Measurements from ENCODE around the gene CDC25A. TPM values are rescaled to one million over a fixed set of nuclear protein-coding genes. Genes with fewer than 3 reads are reported as not detected.

The CDC25A gene
- total RNA-seq, 2 donors from 2014 or later: 35.8 to 76.7 TPM

DNA sequence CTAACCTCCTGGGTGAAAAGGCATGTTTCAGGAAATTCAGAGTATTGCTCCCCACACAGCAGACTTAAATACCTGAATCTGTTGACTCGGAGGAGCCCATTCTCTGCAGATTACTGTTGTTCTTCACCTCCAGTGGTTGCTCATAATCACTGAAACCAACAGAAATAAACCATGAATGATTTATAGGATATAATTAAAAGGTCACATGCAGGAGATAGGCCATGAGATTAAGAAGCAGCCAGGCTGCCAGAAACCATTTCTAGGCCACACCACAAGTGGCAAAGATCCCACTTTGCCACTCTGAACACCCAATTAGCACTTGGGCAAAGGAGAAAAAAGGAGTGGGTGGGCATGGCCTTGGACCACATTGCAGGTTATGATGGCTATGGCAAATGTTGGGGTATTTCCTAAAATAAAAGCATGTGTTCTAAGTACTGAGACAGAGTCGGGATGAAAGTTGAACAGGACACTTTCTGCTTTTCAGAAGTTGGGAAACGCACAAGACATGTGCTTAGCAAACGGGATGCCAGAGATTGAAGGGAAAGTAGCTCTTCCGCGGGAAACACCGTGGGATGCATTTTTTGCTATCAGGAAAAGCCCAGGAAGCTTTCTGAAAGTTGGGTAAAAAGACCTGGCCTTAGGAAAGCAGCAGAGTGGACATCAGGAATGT, 1.5 kb downstream of the CDC25A start:
- Mint-ChIP-seq H3K4me1 (ENCODE audit: low read depth in 2 of 2) (peaks cover 9 to 24% of the 10 kb centered on the region in 2 donors), H3K36me3 (peaks cover 15% of the 10 kb centered on the region), H3K4me3 (peak overlapping the region; percentile 94), H3K9me3 (no peaks in the 10 kb centered on the region), H3K27me3 (no peaks in the 10 kb centered on the region), H3K27ac (peak overlapping the region; percentile 75 to 80)
- ATAC-seq (no peak), DNase-seq (ENCODE audit: low spot score) (no peak)

DNA sequence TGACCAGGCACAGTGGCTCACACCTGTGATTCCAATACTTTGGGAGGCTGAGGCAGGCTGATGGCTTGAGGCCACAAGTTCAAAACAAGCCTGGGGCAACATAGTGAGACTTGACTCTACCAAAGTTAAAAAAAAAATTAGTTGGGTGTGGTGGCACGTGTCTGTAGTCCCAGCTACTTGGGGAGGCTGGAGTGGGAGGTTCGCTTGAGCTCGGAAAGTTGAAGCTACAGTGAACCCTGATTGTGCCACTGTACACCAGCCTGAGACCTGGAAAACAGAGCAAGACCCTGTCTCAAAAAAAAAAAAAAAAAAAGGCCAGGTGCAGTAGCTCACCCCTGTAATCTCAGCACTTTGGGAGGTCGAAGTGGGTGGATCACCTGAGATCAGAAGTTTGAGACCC, 3.1 kb downstream of the CDC25A start:
- Mint-ChIP-seq H3K27me3 (no peaks in the 10 kb centered on the region), H3K4me3 (no peak overlapping the region), H3K27ac (no peak overlapping the region), H3K9me3 (no peaks in the 10 kb centered on the region), H3K4me1 (ENCODE audit: low read depth in 2 of 2) (peaks cover 9 to 24% of the 10 kb centered on the region in 2 donors), H3K36me3 (peaks cover 15% of the 10 kb centered on the region)
- no peak for ATAC-seq
- DNase-seq (ENCODE audit: low spot score): no peak

DNA sequence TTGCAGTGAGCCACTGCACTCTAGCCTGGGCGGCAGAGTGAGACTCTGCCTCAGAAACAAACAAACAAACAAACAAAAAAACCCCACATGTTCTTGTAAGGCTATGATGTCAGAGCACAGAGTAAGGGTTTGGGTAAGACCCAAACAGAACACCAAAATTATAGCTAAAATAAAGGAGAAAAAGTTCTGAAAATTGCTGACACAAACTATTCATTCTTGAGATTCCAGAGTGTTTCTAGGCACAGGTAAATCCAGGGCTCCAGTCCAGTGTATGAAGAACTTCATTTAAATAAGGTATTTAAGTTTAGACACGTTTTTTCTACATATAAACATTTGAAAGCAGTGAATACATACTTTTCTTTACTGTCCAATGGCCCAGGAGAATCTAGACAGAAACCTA, 3.9 kb downstream of the CDC25A start:
- no peak for ATAC-seq
- Mint-ChIP-seq H3K9me3 (no peaks in the 10 kb centered on the region), H3K36me3 (peaks cover 15% of the 10 kb centered on the region), H3K27ac (no peak overlapping the region), H3K4me1 (ENCODE audit: low read depth in 2 of 2) (peaks cover 9 to 24% of the 10 kb centered on the region in 2 donors), H3K27me3 (no peaks in the 10 kb centered on the region), H3K4me3 (no peak overlapping the region)
- no peak for DNase-seq (ENCODE audit: low spot score)

DNA sequence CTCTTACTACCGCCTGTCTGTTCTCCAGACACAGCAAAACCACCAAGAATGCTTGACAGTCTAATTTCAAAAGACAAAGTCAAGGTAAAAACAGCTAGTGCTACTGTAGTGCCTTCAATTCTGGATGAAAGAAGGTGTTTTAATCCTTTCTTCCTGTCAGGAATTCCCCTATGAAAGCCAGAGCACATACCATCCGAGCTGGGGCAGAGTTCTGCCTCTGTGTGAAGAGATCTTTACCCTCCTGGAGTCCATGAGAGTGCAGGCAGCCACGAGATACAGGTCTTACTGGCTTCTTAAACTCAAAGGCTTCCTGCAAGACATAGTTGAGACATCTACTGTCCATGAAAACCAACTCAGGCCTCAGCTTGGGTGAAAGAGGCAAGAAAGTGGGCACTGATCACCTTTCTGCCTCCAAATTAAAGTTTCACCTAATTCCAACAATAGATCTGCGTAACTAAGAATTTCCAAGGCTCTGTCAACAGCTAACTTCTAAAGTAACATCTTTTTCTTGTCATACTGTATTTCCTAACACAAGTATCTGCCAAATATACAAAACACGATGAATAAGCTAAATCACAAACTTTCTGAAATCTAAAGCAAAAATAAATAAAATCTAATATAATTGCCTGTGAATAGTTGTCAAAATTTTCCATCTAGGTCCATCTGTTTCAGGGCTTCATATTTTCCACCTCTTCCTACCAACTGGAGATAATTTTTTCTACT, 7.5 kb downstream of the CDC25A start:
- ATAC-seq: no peak
- no peak overlapping the region for H3K27ac Mint-ChIP-seq
- no peak overlapping the region for H3K4me3 Mint-ChIP-seq
- DNase-seq (ENCODE audit: low spot score): no peak
- H3K27me3 Mint-ChIP-seq: no peaks in the 10 kb centered on the region
- H3K9me3 Mint-ChIP-seq: no peaks in the 10 kb centered on the region
- H3K36me3 Mint-ChIP-seq: peaks cover 6% of the 10 kb centered on the region
- no peaks in the 10 kb centered on the region for H3K4me1 Mint-ChIP-seq (ENCODE audit: low read depth in 2 of 2)

DNA sequence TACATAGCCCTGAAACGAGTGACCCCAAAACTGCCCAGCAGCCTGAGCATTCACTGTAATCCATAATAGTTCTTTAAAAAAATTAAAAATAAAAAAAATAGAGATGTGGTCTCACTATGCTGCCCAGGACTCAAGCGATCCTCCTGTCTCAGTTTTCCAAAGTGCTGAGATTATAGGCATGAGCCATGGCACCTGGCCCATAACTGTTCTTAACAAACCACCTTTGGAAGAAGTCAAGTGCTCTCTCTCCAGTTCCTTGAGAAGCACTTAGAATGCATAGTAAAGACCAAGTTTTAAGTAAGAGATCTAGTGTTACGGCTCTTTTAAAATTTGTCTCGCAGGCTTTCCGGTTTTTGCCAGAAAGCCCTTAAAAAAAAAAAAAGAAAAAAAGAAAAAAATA, 8.2 kb downstream of the CDC25A start:
- peaks cover 11% of the 10 kb centered on the region for H3K36me3 Mint-ChIP-seq
- DNase-seq (ENCODE audit: low spot score) (no peak), ATAC-seq (no peak)
- no peaks in the 10 kb centered on the region for H3K27me3 Mint-ChIP-seq
- no peaks in the 10 kb centered on the region for H3K4me1 Mint-ChIP-seq (ENCODE audit: low read depth in 2 of 2)
- no peak overlapping the region for H3K4me3 Mint-ChIP-seq
- H3K9me3 Mint-ChIP-seq: no peaks in the 10 kb centered on the region
- no peak overlapping the region for H3K27ac Mint-ChIP-seq

DNA sequence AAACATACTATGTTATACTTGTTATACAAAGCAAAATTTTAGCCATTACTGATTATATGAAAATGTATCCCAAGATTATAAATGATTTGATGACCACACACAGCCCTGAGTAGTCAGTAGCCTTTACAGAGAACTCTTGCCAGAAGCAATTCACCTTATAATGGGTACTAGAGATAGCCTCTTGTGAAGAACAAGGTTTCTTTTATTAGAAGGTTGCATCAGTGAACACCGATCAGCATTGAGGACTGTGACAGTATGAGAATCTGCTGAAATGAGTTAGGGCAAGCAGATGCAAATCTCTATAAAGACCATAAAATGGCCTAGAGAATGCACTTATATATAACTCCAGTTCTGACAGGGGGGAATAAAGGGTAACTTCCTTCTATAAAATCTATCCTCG, 10.1 kb downstream of the CDC25A start:
- Mint-ChIP-seq H3K27me3 (no peaks in the 10 kb centered on the region), H3K27ac (no peak overlapping the region), H3K9me3 (no peaks in the 10 kb centered on the region), H3K4me3 (no peak overlapping the region), H3K4me1 (ENCODE audit: low read depth in 2 of 2) (peaks cover 0 to 4% of the 10 kb centered on the region in 2 donors), H3K36me3 (peaks cover 24% of the 10 kb centered on the region)
- ATAC-seq (no peak), DNase-seq (ENCODE audit: low spot score) (no peak)

DNA sequence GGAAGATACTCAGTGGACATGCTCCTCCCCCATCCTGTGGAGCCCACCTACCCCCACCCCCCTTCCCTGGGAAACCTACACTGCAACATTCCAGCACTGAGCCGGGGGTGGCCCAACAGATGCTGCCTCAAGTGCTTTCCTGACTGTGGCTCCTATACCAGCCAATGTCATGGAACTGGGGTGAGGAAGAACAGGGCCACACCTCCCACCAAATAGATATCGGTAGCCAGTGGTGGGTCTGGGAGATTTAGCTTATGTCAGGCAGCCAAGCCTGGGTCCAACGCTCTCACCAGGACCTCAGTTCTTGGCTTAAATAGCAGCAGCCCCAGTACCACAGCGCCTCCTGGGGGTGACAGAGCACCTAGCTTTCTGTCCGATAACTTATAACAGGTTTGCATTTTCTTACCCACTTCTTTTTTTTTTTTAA, 30.3 kb downstream of the CDC25A start:
- H3K9me3 Mint-ChIP-seq: no peaks in the 10 kb centered on the region
- ATAC-seq (peak in 1 of 2 donors; percentile 39), DNase-seq (ENCODE audit: low spot score) (no peak)
- no peaks in the 10 kb centered on the region for H3K4me1 Mint-ChIP-seq (ENCODE audit: low read depth in 2 of 2)
- H3K27me3 Mint-ChIP-seq: no peaks in the 10 kb centered on the region
- H3K4me3 Mint-ChIP-seq: no peak overlapping the region
- peaks cover 11% of the 10 kb centered on the region for H3K36me3 Mint-ChIP-seq
- no peak overlapping the region for H3K27ac Mint-ChIP-seq

DNA sequence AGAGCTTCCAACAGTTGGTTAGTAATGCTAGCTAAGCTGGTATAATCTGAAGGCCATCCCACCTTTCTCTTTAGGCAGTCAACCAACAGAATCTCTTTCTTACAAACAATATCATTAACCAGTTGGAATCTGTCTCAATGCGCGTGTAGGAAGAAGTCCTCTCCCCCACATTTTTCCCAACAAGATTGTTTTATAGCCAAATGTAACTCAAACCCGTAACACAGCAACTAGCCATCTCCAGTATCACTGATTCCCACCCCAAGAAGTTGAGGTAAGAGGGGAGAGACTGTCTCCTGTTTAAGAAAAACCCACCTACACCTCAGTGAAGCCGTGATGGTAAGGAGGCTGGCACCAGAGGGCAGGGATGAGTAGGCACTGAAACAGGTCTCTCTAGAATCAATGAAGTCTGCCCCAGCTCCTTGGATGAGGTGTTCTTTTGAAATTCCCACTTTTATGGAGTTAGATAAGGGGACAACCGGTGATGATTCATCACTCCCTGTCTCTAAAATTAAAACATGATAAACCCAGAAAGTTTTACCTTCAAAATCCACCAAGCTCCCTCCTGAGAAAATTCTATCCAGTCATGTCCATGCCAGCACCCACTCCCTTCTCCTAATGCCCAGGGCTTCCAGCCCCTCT, 30.9 kb downstream of the CDC25A start:
- ATAC-seq: no peak
- no peak for DNase-seq (ENCODE audit: low spot score)
- H3K9me3 Mint-ChIP-seq: no peaks in the 10 kb centered on the region
- no peak overlapping the region for H3K4me3 Mint-ChIP-seq
- H3K4me1 Mint-ChIP-seq (ENCODE audit: low read depth in 2 of 2): no peaks in the 10 kb centered on the region
- H3K27ac Mint-ChIP-seq: no peak overlapping the region
- H3K27me3 Mint-ChIP-seq: no peaks in the 10 kb centered on the region
- peaks cover 11% of the 10 kb centered on the region for H3K36me3 Mint-ChIP-seq

DNA sequence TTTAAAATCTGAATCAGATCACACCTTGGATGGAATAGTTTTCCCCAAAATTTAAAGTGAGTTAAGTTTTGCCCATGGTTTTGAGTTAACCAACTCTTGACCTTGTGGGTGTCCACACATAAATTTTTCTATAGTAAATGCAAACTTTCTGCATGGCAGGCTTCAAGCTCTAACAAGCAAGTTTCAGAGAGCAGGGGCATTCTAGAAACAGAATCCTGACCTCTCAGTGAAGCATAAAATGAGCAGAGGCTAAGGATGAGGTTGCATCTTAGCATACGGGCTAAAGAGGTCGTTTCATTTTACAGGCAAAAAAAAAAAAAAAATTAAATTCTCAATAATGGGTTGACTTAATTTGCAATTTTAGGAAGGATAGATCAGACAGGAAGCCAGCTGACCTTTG, 32.1 kb downstream of the CDC25A start:
- Mint-ChIP-seq H3K4me3 (no peak overlapping the region), H3K36me3 (peaks cover 6% of the 10 kb centered on the region), H3K4me1 (ENCODE audit: low read depth in 2 of 2) (no peaks in the 10 kb centered on the region), H3K27ac (no peak overlapping the region), H3K27me3 (no peaks in the 10 kb centered on the region), H3K9me3 (no peaks in the 10 kb centered on the region)
- DNase-seq (ENCODE audit: low spot score) (no peak), ATAC-seq (no peak)

DNA sequence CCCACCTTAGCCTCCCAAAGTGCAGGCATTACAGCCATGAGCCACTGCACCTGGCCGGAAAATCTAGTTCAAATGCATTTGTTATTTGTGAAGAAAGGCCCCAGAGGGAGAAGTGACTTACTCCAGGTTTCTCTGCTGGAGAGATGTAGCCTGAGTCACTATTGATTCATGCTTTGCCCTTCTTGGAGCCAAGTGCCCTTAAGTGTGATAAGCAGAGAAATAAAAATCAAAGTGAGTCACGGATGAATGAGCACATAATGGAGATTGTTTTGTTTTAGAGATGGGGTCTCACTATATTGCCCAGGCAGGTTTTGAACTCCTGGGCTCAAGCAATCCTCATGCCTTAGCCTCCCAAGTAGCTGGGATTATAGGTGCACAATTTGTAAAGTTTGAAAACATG, 33.1 kb downstream of the CDC25A start:
- Mint-ChIP-seq H3K27ac (no peak overlapping the region), H3K36me3 (peaks cover 6% of the 10 kb centered on the region), H3K9me3 (no peaks in the 10 kb centered on the region), H3K27me3 (no peaks in the 10 kb centered on the region), H3K4me1 (ENCODE audit: low read depth in 2 of 2) (peaks cover 0 to 2% of the 10 kb centered on the region in 2 donors), H3K4me3 (no peak overlapping the region)
- no peak for ATAC-seq
- DNase-seq (ENCODE audit: low spot score): no peak

DNA sequence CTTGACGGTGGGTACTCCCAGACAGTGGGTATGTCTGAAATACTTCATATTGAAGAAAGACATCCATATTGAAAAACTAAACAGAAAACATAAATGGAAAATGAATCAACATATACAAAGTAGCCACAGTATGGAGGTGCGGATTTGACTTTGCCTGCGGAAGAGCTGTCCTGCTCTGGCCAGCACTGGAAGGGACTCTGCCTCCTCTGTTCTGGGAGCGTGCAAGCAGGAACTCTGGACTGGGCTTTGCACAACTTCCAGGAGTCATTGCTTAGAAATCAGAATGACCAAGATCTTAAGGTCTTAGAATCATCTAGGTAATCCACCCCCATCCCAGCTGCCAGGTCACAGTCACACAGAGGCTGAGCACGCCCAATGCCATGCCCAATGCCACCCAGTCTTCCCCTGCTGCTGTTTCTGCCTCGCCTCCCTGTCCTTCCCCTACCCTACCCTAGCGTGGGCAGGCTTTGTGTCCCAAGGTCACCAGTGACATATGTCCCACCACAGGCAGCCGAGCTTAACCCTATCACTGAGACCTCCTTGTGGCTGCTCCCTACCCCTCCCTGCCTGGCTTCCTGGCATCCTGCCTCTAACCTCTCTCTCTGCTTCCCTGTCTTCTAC, 36.3 kb downstream of the CDC25A start:
- Mint-ChIP-seq H3K4me1 (ENCODE audit: low read depth in 2 of 2) (peaks cover 0 to 2% of the 10 kb centered on the region in 2 donors), H3K27ac (no peak overlapping the region), H3K36me3 (no peaks in the 10 kb centered on the region), H3K9me3 (no peaks in the 10 kb centered on the region), H3K4me3 (no peak overlapping the region), H3K27me3 (no peaks in the 10 kb centered on the region)
- DNase-seq (ENCODE audit: low spot score) (no peak), ATAC-seq (peak; percentile 32 to 47)

DNA sequence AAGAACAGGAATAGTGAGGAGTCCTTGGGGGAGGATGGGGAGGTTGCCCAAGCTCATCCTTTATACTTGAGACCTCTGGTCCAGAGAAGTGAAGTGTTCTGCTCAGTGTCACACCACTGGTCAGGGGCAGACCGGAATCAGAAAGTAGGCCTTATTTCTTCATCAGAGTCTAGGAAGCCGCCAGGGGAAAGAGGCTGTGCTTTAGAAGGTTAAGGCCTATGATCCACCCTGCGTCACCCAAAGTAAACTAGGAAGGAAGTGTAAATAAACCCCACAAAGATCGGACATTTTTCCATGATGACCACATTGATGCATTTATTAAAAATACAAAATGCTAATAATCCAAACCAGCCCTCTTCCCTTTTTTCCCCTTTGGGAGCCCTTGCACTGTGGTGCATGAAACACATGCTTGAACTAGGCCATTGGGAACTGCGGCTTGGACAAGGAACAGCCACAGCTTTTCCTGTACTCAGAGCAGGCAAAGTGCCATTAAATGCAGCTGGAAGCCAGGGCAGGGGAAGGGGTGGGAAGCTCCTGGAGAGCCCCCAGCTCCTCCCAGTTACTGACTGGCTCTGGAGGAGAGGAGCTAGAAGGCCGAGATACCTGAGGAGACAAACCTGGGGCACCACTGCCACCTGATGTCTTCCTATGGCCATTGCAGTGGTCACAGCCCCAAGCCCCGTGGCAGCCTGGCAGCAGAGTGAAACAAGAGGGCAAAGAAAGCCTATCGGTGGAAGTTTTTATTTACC, 37.0 kb downstream of the CDC25A start:
- ATAC-seq (peak; percentile 85 to 91), DNase-seq (ENCODE audit: low spot score) (peak; percentile 72)
- H3K27me3 Mint-ChIP-seq: no peaks in the 10 kb centered on the region
- no peaks in the 10 kb centered on the region for H3K9me3 Mint-ChIP-seq
- H3K36me3 Mint-ChIP-seq: no peaks in the 10 kb centered on the region
- H3K27ac Mint-ChIP-seq: no peak overlapping the region
- H3K4me1 Mint-ChIP-seq (ENCODE audit: low read depth in 2 of 2): peaks cover 0 to 2% of the 10 kb centered on the region in 2 donors
- H3K4me3 Mint-ChIP-seq: no peak overlapping the region

DNA sequence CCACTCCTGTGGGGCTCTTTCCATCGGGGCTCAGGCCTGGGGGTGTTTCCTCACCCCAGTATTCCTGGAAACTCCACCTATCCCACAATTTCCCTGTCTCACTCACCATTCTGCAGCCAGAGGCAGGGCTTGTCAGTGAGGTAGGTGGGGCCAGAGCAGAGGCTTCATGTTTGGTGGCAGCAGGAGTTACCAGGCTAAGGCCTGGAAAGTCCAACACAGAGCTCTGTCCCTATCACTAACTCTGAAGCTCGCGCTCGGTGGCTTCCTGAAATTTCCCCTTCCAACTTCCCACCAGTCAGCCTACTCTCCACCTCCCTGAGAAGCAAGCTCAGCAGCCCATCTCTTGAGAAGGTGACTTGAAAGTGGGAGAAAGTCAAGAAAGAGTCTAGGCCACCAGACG, 44.2 kb downstream of the CDC25A start:
- H3K4me3 Mint-ChIP-seq: no peak overlapping the region
- no peaks in the 10 kb centered on the region for H3K27me3 Mint-ChIP-seq
- ATAC-seq: peak in 1 of 2 donors; percentile 53
- no peak overlapping the region for H3K27ac Mint-ChIP-seq
- H3K36me3 Mint-ChIP-seq: no peaks in the 10 kb centered on the region
- peaks cover 0 to 3% of the 10 kb centered on the region in 2 donors for H3K4me1 Mint-ChIP-seq (ENCODE audit: low read depth in 2 of 2)
- no peak for DNase-seq (ENCODE audit: low spot score)
- H3K9me3 Mint-ChIP-seq: no peaks in the 10 kb centered on the region
